Measurements from ENCODE around the gene FBLN7. TPM values are rescaled to one million over a fixed set of nuclear protein-coding genes. Genes with fewer than 3 reads are reported as not detected.
"Not testable (repeated sequence)": the region's sequence is repeated elsewhere in the genome, so short reads cannot be mapped to it uniquely, and the experiment has no call there.

The FBLN7 gene
- total RNA-seq, 2 donors from 2014 or later = 1.3 to 3.9 TPM

GRCh38 chr2:112136096-112136495 is 2.1 kb upstream of the FBLN7 start:
- Histone ChIP-seq H3K27ac (no peak overlapping the region), H3K4me1 (peaks cover 11% of the 10 kb centered on the region), H3K36me3 (replicated peaks in 1 of 2; ENCODE audit: insufficient read depth in 1 of 2, low read depth in 2 of 2) (no peaks in the 10 kb centered on the region), H3K27me3 (no peaks in the 10 kb centered on the region), H3K9me3 (no peaks in the 10 kb centered on the region), H3K4me3 (no peak overlapping the region)
- WGBS, 2 donors = 78% methylated on average over 5 of the region's 5 CpGs
- no peak for DNase-seq
- intact Hi-C loops (cut with DNase I) = no loop called here
- no peak for ATAC-seq
- TF ChIP-seq CTCF (IDR thresholded peaks at IDR 0.05) = no peak
- no peak for TF ChIP-seq POLR2A (IDR thresholded peaks at IDR 0.05)

DNA sequence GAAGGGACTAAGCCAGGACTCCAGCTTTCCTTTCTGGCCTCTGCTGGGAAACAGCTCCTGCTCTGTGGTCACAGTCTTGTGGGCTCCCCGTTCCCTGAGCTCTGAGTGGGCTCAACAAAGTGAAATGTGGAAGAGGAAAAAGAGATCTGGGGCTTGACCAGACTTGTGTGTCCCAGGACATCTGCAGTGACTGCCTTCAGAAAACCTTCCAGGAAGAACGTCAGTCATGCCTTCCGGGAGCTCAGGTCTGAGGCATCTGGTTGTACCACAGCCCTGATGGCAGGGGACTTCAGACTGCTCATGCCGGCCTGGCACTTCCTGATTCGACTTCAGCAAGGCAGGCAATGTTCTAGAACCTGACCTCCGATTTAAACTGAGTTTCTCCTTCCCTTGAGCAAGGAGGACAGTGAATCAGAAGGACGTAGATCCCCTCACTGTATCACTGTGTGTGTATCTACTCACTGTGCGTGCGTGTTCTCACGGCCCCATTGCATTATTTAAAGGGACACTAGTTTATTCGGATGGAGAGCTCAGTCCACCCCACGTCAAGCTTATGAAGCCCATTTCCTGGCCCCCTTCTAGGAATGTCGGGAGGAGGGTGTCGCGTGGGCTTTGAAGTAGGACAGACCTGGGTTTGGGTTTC is 548 bp upstream of the FBLN7 start:
- peak in 1 of 3 donors; percentile 16 for TF ChIP-seq POLR2A (IDR thresholded peaks at IDR 0.05)
- no peak for TF ChIP-seq CTCF (IDR thresholded peaks at IDR 0.05)
- no peak overlapping the region for H3K27ac ChIP-seq
- H3K27me3 ChIP-seq = no peaks in the 10 kb centered on the region
- ATAC-seq = peak; percentile 53
- no peaks in the 10 kb centered on the region for H3K9me3 ChIP-seq
- 11 to 16% methylated on average over 10 to 15 of the region's 15 CpGs for WGBS, 2 donors
- peak in 3 of 4 donors; percentile 27 to 38 (median 34) for DNase-seq
- H3K4me1 ChIP-seq = peaks cover 11% of the 10 kb centered on the region
- peak overlapping the region in 1 of 2 donors; percentile 5 for H3K4me3 ChIP-seq
- intact Hi-C loops (cut with DNase I) = no loop called here
- no peaks in the 10 kb centered on the region for H3K36me3 ChIP-seq (replicated peaks in 1 of 2; ENCODE audit: insufficient read depth in 1 of 2, low read depth in 2 of 2)

GRCh38 chr2:112139033-112139614 is 939 bp downstream of the FBLN7 start:
- ATAC-seq; H3K27me3 ChIP-seq; H3K27ac ChIP-seq; DNase-seq; H3K9me3 ChIP-seq; intact Hi-C loops (cut with DNase I); H3K4me3 ChIP-seq; H3K36me3 ChIP-seq (replicated peaks in 1 of 2; ENCODE audit: insufficient read depth in 1 of 2, low read depth in 2 of 2): not testable (repeated sequence)
- WGBS, 2 donors = 3% methylated on average over 13 to 16 of the region's 32 CpGs
- peaks cover 11% of the 10 kb centered on the region for H3K4me1 ChIP-seq

- not testable (repeated sequence) for DNase-seq
Observed at GRCh38 chr2:112139661-112140204, 1.5 kb downstream of the FBLN7 start.

GRCh38 chr2:112140205-112140802 is 2.1 kb downstream of the FBLN7 start:
- 21 to 26% methylated on average over 28 to 30 of the region's 30 CpGs for WGBS, 2 donors
- DNase-seq (no peak), ATAC-seq (no peak)
- H3K4me1 ChIP-seq = peaks cover 11% of the 10 kb centered on the region
- intact Hi-C loops (cut with DNase I) = no loop called here
- TF ChIP-seq CTCF (IDR thresholded peaks at IDR 0.05) = no peak
- no peak for TF ChIP-seq POLR2A (IDR thresholded peaks at IDR 0.05)
- H3K27ac ChIP-seq = no peak overlapping the region
- H3K36me3 ChIP-seq (replicated peaks in 1 of 2; ENCODE audit: insufficient read depth in 1 of 2, low read depth in 2 of 2) = no peaks in the 10 kb centered on the region
- no peaks in the 10 kb centered on the region for H3K27me3 ChIP-seq
- H3K9me3 ChIP-seq = no peaks in the 10 kb centered on the region
- H3K4me3 ChIP-seq = no peak overlapping the region

More at GRCh38 chr2:112139661-112140204, 1.5 kb downstream of the FBLN7 start:
- ATAC-seq; H3K9me3 ChIP-seq; intact Hi-C loops (cut with DNase I); H3K27me3 ChIP-seq; H3K36me3 ChIP-seq (replicated peaks in 1 of 2; ENCODE audit: insufficient read depth in 1 of 2, low read depth in 2 of 2); H3K27ac ChIP-seq; H3K4me3 ChIP-seq: not testable (repeated sequence)
- WGBS, 2 donors = 3 to 6% methylated on average over 29 to 38 of the region's 38 CpGs
- H3K4me1 ChIP-seq = peaks cover 11% of the 10 kb centered on the region

All from body of pancreas (tissue), 4 donors.